ENCODE results near the gene PRR11.

DNA sequence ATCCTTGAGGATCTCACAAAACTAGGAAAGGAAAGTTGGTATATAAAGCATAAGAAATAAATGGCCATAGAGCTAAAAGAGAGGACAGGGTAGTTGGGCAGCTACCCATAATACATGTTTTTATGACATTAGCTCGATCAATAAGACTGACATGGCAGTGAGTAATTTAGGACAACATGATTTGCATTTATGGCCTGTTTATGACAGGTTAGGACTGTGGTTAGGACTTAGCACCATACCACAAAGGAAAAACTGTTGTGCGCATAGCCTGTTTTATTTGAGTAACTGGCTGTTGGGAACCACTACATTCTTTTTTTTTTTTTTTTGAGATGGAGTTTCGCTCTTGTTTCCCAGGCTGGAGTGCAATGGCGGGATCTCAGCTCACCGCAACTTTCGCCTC, 30.9 kb upstream of the PRR11 start:
- TF ChIP-seq EZH2 (IDR thresholded peaks at IDR 0.05; ENCODE audit: insufficient read depth, poor library complexity, severe bottlenecking) (no peak), EZH2phosphoT487 (IDR thresholded peaks at IDR 0.05; ENCODE audit: insufficient read depth, low read depth) (no peak)
